H1 (cell line): ENCODE data around the gene TRIM46. TPM values are rescaled to one million over a fixed set of nuclear protein-coding genes. Genes with fewer than 3 reads are reported as not detected.

Experiments used
- ASH2L ChIP-seq: fragments of 200-600, 300-600 bp; sonication (generic); IDR thresholded peaks from one replicate; pipeline ENCODE4 v1.7.1; 2017; ENCODE audit warnings: low read length
- CTBP2 ChIP-seq: IDR thresholded peaks from 2 replicates; pipeline ENCODE4 v1.7.0; 2011; ENCODE audit warnings: borderline replicate concordance, mild to moderate bottlenecking, moderate library complexity, mixed read lengths, low read length; ENCODE audit not compliant: insufficient read depth, insufficient read length
- HDAC2 ChIP-seq, 2 experiments: fragments of 300-600 bp in 1 of 2; sonication (generic) in 1 of 2; IDR thresholded peaks; 2 replicates each; pipeline ENCODE4 v1.6.1; 2011 to 2012; ENCODE audit warnings: low read depth in 2 of 2, low read length in 2 of 2, mild to moderate bottlenecking in 2 of 2, moderate library complexity in 2 of 2, borderline replicate concordance in 1 of 2, inconsistent platforms in 1 of 2
- JUN ChIP-seq: IDR thresholded peaks from 2 replicates; pipeline ENCODE4 v1.6.1; 2011; ENCODE audit warnings: low read depth, mild to moderate bottlenecking, improper control_type of control experiment, low read length
- NANOG ChIP-seq: IDR thresholded peaks from 2 replicates; pipeline ENCODE4 v1.6.1; 2011; ENCODE audit warnings: low read length, low read depth, mild to moderate bottlenecking, inconsistent platforms; ENCODE audit not compliant: insufficient read depth, poor library complexity, severe bottlenecking
- RBBP5 ChIP-seq: IDR thresholded peaks from 2 replicates; pipeline ENCODE4 v1.7.1; 2012; ENCODE audit warnings: low read depth, mild to moderate bottlenecking, inconsistent platforms, low read length, moderate library complexity, borderline replicate concordance
- TAF1 ChIP-seq: IDR thresholded peaks from 2 replicates; pipeline ENCODE4 v1.6.1; 2011; ENCODE audit warnings: mild to moderate bottlenecking, low read depth, low read length
- polyA plus RNA-seq, 7 experiments: library from polyadenylated mRNA; depleted of rRNA in 3 of 7; stranded (reverse) in 5 of 7; unstranded in 2 of 7; fragments of >200 nt in 5 of 7; fragments of 200-250 nt in 2 of 7; gene quantifications; 1 replicate in 5 of 7; 2 replicates in 1 of 7; 4 replicates in 1 of 7; pipeline versions ENCODE4 v1.2.1 to v1.2.3, GENCODE V29; 2011 to 2013; ENCODE audit warnings: missing spikeins in 2 of 7, mixed read lengths in 2 of 7
- total RNA-seq: library from RNA; stranded (reverse); fragmentation: NEBNext Ultra II Directional; extraction: Animal tissue kit (Norgen Biotek cat#: 25700); gene quantifications from 2 replicates; pipeline ENCODE4 v1.2.1, GENCODE V29; 2021
- TF ChIP-seq, protein P1 (sequence below): IDR thresholded peaks from 2 replicates; pipeline ENCODE4 v1.6.1; 2011; ENCODE audit warnings: low read length, improper control_type of control experiment
- TF ChIP-seq, protein P2 (sequence below): fragments of 300-600 bp; sonication (generic); IDR thresholded peaks from 2 replicates; pipeline ENCODE4 v1.7.1; 2012; ENCODE audit warnings: low read length, moderate library complexity, mild to moderate bottlenecking, inconsistent platforms; ENCODE audit not compliant: insufficient replicate concordance

TRIM46 gene
- total and polyA plus RNA-seq, 2 of the 8 experiments (the other 6 are each of a cell fraction or from before 2014, with no cell fraction given), result 15.5 to 21.6 TPM

DNA sequence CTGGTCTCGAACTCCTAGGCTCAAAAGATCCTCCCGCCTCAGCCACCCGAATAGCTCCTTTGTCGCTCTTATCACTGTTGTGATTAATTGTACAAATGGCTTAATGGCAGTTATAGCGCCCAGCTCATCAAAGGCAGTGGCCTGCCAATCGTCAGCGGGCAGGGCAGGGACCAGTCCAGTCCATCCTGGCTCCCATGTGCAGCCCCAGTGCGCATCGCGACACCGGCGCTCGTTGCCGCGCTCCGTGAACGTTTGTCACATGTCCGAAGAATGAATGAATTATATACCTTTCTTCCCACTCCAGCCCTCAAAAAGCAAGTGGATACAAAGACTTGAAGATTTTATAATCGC, 53.2 kb downstream of the TRIM46 start (continued):
- TF ChIP-seq CTBP2, result peak; percentile 62
- TF ChIP-seq, protein P1, sequence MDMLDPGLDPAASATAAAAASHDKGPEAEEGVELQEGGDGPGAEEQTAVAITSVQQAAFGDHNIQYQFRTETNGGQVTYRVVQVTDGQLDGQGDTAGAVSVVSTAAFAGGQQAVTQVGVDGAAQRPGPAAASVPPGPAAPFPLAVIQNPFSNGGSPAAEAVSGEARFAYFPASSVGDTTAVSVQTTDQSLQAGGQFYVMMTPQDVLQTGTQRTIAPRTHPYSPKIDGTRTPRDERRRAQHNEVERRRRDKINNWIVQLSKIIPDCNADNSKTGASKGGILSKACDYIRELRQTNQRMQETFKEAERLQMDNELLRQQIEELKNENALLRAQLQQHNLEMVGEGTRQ, result 0 out of 2 replicates have a peak, but pooled peaks have one; percentile 12
- peak; percentile 19 for TF ChIP-seq ASH2L
- TF ChIP-seq NANOG, result no peak
- no peak for TF ChIP-seq JUN
- 0 out of 2 replicates have a peak, but pooled peaks have one; percentile 28 for TF ChIP-seq RBBP5
- peak in 1 of 2 experiments; percentile 85; a peak in 1 of 4 replicates for TF ChIP-seq HDAC2 (IDR thresholded peaks at IDR 0.05; ENCODE audit: borderline replicate concordance in 1 of 2, low read depth in 2 of 2, low read length in 2 of 2)
- TF ChIP-seq, protein P2, sequence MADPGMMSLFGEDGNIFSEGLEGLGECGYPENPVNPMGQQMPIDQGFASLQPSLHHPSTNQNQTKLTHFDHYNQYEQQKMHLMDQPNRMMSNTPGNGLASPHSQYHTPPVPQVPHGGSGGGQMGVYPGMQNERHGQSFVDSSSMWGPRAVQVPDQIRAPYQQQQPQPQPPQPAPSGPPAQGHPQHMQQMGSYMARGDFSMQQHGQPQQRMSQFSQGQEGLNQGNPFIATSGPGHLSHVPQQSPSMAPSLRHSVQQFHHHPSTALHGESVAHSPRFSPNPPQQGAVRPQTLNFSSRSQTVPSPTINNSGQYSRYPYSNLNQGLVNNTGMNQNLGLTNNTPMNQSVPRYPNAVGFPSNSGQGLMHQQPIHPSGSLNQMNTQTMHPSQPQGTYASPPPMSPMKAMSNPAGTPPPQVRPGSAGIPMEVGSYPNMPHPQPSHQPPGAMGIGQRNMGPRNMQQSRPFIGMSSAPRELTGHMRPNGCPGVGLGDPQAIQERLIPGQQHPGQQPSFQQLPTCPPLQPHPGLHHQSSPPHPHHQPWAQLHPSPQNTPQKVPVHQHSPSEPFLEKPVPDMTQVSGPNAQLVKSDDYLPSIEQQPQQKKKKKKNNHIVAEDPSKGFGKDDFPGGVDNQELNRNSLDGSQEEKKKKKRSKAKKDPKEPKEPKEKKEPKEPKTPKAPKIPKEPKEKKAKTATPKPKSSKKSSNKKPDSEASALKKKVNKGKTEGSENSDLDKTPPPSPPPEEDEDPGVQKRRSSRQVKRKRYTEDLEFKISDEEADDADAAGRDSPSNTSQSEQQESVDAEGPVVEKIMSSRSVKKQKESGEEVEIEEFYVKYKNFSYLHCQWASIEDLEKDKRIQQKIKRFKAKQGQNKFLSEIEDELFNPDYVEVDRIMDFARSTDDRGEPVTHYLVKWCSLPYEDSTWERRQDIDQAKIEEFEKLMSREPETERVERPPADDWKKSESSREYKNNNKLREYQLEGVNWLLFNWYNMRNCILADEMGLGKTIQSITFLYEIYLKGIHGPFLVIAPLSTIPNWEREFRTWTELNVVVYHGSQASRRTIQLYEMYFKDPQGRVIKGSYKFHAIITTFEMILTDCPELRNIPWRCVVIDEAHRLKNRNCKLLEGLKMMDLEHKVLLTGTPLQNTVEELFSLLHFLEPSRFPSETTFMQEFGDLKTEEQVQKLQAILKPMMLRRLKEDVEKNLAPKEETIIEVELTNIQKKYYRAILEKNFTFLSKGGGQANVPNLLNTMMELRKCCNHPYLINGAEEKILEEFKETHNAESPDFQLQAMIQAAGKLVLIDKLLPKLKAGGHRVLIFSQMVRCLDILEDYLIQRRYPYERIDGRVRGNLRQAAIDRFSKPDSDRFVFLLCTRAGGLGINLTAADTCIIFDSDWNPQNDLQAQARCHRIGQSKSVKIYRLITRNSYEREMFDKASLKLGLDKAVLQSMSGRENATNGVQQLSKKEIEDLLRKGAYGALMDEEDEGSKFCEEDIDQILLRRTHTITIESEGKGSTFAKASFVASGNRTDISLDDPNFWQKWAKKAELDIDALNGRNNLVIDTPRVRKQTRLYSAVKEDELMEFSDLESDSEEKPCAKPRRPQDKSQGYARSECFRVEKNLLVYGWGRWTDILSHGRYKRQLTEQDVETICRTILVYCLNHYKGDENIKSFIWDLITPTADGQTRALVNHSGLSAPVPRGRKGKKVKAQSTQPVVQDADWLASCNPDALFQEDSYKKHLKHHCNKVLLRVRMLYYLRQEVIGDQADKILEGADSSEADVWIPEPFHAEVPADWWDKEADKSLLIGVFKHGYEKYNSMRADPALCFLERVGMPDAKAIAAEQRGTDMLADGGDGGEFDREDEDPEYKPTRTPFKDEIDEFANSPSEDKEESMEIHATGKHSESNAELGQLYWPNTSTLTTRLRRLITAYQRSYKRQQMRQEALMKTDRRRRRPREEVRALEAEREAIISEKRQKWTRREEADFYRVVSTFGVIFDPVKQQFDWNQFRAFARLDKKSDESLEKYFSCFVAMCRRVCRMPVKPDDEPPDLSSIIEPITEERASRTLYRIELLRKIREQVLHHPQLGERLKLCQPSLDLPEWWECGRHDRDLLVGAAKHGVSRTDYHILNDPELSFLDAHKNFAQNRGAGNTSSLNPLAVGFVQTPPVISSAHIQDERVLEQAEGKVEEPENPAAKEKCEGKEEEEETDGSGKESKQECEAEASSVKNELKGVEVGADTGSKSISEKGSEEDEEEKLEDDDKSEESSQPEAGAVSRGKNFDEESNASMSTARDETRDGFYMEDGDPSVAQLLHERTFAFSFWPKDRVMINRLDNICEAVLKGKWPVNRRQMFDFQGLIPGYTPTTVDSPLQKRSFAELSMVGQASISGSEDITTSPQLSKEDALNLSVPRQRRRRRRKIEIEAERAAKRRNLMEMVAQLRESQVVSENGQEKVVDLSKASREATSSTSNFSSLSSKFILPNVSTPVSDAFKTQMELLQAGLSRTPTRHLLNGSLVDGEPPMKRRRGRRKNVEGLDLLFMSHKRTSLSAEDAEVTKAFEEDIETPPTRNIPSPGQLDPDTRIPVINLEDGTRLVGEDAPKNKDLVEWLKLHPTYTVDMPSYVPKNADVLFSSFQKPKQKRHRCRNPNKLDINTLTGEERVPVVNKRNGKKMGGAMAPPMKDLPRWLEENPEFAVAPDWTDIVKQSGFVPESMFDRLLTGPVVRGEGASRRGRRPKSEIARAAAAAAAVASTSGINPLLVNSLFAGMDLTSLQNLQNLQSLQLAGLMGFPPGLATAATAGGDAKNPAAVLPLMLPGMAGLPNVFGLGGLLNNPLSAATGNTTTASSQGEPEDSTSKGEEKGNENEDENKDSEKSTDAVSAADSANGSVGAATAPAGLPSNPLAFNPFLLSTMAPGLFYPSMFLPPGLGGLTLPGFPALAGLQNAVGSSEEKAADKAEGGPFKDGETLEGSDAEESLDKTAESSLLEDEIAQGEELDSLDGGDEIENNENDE, result peak; percentile 44
- 0 out of 2 replicates have a peak, but pooled peaks have one; percentile 7 for TF ChIP-seq TAF1
